Stimulated activated CD4-positive, alpha-beta T cell treated with anti-CD3 and anti-CD28 coated beads, TNF-alpha, amount 100 ng/mL, for 1 hour (primary cell): ENCODE results near the gene IL17REL.

Source experiments
- DNase-seq, 3 donors: peaks; one replicate each; pipeline ENCODE4 v3.0.0-alpha.2; 2020; ENCODE audit warnings: low read depth in 3 of 3, low spot score in 1 of 3

IL17REL gene

DNA sequence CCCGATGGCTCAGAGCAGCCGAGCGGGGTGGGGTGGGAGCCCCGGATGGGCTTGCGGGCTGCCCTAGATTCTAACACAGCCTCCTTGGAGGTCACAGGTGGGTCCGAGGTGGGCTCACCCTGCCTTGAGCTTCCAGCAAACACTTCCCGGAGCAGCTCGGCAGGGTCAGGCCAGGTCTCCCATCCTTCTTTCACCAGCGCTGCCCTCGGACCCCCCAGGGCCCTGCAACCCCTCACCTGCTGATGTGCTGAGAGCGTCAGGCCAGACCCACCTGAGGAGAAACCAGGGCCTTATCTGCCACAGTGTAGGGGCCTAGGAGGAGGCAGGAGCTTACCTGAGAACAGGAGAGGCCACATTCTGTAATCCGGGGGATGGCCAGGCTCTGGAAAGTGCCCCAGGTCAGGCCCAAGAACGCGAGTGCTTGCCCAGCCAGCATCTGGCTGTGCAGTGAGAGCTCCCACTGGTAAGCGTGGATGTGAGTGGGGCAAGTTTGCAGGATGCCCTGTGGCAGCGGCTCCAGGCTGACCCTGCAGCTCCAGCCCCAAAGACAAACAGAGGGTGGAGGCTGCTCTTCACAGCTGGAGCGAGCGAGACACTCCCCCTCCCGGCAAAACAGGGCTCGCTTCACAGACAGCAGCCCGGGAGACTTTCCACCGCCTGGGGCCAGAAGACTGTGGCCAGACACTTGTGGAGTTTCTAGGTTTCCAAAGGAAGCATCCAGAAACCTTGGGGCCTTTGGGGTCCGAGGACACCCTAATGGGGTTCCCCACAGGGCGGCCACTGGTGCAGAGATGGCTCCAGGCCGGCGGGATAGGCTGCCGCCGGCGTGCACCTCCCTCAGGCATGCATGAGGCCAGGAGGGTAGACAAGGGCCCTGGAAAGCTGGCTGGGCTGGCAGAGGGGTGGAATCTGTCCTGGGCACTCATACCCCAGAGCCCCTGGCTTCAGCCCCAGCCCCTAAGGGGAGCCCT lies at the start of gene IL17REL:
Gene IL17REL (minus strand): TSS at position 555 of the 971 bp plus-strand sequence. CDS start 119 bp downstream, at position 436.
- DNase-seq, result no peak

GRCh38 chr22:50061824-50062355 lies 49.3 kb upstream of the IL17REL start:
- DNase-seq, result no peak

DNA sequence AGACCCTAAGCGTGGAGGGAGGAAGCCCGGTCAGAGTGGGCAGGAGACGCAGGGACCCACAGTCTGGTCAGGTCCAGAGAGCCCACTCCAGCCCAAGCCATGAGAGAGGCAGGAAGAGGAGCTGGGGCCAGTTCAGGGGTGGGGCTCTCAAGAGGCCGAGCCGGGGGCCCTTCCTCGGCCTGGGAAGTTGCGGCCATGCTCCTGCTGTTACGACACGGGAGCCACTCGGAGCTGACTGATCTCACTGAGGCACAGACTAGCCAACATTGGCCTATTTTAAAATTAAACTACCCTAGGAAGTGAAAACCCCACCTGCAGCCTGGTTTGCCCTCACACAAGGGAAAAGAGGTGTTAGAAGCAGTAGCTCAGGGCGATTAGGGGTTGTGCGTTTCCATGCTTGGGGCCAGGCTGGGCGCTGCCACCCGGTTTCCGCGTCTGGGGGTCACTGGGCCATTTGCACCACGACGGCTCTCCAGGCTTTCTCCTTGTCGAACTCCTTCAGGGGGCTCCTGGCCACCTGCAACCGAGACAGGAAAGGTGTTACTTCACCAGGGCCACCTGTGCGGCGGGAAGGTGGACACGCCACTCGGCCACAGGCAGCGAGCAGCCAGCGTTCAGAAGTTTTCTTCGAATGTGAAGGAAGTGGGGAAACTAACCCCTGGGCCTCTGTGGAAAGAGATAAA lies 48.7 kb upstream of the IL17REL start:
- DNase-seq, result no peak

- no peak for DNase-seq
Measured at GRCh38 chr22:50060441-50061140, 48.0 kb upstream of the IL17REL start.

- no peak for DNase-seq
Measured at GRCh38 chr22:50059881-50060262, 47.3 kb upstream of the IL17REL start.

DNA sequence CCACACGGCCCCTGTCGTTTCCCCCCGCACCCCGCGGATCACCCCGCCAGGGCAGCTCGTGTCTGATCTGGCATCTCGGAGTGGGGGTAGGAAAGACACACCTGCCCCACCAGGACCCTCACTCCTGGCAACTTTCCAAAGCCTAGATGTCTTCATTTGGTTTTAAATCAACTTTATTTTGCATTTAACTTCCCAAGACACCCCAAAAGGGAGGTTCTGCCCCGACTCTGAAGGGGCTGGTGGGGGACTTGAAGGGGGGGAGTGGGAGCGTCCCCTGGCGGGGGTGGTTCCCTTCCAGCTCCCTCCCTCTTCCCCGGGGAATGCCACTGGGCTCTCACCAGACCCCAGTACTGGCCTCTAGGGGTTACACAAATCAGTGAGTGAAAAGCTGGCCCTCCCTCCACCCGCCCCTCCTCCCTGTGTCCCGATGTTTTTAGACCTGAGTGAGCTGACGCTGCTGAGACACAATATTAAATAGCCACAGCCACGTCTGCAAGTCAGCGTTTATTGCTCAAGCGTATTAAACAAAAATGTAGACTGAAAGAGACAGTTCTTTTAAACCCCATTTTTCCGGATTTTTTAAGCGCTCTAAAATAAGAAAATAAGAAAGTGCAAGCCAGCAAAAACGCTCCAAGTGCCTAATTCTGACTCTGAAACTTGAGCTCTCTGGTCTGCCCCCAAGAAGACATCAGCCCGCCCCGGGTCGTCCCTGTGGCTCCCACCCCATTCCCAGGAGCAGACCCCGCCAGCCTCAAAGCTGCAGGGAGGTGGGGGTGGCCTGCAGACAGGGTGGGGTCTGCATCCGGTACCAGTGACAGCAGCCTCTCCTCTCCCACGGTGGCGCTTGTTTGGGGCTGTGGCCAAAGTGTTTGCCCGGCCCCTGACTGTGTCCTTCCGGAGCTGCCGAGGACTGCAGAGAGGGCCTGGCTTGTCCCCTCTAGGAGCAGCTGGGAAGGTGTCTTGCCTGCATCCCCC lies 46.6 kb upstream of the IL17REL start:
- no peak for DNase-seq

- no peak for DNase-seq
Measured at GRCh38 chr22:50058061-50058905, 45.7 kb upstream of the IL17REL start, which contains the start of gene TTLL8. Gene TTLL8 (minus strand): TSS chr22:50058298.

DNA sequence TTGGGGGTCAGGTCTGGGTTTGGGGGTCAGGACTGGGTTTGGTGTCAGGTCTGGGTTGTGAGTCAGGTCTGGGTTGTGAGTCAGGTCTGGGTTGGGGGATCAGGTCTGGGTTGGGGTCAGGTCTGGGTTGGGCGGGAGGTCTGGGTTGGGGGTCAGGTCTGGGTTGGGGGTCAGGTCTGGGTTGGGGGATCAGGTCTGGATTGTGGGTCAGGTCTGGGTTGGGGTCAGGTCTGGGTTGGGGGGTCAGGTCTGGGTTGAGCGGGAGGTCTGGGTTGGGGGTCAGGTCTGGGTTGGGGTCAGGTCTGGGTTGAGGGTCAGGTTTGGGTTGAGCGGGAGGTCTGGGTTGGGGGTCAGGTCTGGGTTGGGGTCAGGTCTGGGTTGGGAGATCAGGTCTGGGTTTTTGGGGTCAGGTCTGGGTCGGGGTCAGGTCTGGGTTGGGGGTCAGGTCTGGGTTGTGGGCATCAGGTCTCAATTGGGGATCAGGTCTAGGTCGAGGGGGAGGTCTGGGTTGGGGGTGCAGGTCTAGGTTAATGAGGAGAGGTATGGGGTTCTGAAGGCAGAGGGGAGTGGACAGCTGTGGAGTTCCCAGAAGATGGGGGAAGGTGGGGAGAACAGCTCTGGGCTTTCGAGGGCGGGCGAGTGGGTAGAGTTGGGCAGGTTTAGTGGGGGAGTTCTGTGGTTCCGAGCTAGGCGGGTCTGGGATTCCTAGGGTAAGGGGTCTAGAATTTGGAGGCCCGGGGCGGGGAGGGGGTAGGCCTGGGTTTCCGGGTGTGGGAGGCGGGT lies 44.9 kb upstream of the IL17REL start:
- DNase-seq, result no peak

DNA sequence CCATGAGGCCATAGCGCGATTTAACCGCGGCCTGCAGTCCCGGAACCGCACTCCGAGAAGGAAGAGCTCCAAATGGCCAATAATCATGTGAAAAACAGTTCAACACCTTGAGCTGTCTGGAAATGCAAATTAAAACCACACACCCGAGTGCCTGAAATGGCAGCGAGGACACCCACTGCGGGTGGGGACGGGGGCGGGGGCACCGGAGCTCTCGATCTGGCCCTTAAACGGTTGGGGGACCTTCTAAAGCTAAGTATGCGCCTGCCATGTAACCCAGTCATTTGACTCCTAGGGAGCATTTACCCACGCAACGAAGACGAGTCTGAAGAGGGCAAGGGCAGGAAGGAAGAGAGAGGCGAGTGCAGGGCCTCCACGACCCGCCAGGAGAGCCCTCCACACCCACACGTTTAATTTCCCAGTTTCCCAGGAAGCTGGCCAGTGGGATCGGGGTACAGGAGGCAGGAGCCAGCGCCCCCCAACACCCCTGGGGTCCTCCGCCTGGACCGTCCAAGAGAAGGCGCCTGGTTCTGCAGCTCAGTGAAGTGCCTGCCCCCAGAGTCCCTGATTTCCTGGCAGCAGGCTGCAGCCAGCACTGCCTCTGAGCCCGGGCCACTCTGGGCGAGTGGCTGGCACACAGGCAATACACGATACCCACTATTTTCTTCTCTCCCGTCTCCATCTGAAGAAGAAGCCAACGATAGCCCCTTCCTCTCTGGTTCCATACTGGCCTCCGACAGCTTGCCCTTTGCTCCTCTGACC lies 43.8 kb upstream of the IL17REL start:
- DNase-seq, result no peak

- no peak for DNase-seq
Measured at GRCh38 chr22:50053861-50054260, 41.3 kb upstream of the IL17REL start.

- no peak for DNase-seq
Measured at GRCh38 chr22:50051930-50052329, 39.4 kb upstream of the IL17REL start.

GRCh38 chr22:50049299-50050195 lies 37.0 kb upstream of the IL17REL start:
- DNase-seq, result no peak

DNA sequence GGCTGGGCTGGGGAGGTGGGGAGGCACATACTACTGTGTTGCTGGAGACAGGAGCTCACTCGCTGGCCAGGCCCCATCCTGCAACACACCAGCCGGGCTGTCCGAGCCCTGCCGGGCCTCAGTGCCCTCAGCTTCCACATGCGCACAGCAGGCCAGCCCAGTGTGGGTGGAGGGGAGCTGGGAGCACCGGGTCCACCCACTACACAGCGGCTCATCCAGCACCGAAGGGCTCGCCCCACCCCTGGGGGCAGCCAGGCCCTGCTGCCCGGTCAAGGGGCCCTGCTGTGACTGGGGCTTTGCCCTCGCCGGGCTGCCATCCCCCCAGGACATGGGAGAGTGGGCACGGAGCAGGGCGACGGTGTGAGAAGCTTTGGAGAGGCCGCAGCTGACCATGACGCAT lies 36.3 kb upstream of the IL17REL start:
- no peak for DNase-seq

GRCh38 chr22:50048061-50048765 lies 35.6 kb upstream of the IL17REL start:
- no peak for DNase-seq

DNA sequence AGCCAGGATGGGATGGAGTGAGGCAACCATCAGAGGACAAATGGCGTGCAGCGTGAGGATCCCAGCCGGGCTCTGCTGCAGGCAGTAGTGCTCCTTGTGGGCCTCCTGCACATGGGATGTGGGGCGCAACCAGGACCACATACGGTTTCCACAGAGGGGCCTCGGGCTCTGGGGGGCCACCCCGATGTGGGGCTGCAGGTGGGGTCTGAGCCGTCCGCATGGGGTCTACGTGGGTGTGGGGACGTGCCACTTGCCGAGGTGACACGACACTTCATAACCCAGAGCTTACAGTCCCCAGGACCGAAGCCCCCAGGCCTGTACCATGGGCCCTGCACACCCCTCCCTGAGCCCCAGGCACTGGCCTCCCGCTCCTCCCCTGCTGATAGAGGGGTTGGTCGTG lies 34.8 kb upstream of the IL17REL start:
- DNase-seq, result no peak
